ENCODE measurements around the gene CDC45. TPM values are rescaled to one million over a fixed set of nuclear protein-coding genes. Genes with fewer than 3 reads are reported as not detected.

Gene CDC45
- total and polyA plus RNA-seq, 2 donors (not counting 1 experiment from before 2014, with no cell fraction given), result 3.8 to 12.0 TPM

DNA sequence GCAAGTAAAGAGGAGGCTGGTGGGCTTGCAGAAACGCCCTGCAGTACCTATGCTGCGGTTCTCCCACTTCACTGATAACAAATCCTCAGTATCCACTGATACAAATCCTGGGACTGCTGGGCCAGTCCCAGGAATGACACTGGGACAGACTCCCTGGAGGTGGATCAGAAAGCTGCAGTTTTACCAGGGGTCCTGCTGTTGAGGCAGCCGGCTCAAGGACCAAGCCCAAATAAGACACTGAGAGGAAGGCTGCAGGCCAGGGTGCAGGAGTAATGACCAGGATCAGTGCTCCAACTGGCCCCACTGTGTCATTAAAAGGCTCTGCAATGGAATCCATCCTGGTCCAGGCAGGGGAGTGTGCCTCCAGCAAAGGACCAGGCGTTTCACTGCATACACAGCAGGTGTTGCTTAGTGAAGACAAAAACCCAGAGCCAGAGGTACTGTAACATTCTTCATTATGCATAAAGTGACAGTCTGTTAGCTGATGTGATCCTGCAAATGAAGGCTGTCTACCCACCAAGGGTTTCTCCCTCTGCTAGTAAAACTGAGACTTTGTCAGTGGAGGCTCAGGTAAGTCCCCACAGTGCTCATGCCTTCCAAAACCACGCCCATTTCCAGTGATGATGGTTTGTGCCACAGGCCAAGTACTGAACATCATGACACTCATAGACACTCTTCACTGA is 30.8 kb upstream of the CDC45 start:
- DNase-seq (ENCODE audit: low read depth in 2 of 2), result no peak
- Histone ChIP-seq H3K79me2 (ENCODE audit: control insufficient read depth, insufficient read depth, low read length) (peaks cover 18% of the 10 kb centered on the region), H3K27ac (ENCODE audit: insufficient read depth, low read length) (no peak overlapping the region), H3K9ac (ENCODE audit: insufficient read depth, low read length) (no peak overlapping the region), H3K4me2 (ENCODE audit: extremely low read depth, insufficient read depth, low read length) (peak overlapping the region; percentile 99), H3K9me3 (ENCODE audit: control insufficient read depth, insufficient read depth, low read depth, low read length) (no peaks in the 10 kb centered on the region), H2AFZ (ENCODE audit: low read length) (no peak overlapping the region), H3K4me1 (ENCODE audit: control insufficient read depth, extremely low read depth, insufficient read depth, low read length) (peaks cover 2% of the 10 kb centered on the region), H3K36me3 (ENCODE audit: control insufficient read depth, insufficient read depth, low read length) (peaks cover 7% of the 10 kb centered on the region), H4K20me1 (ENCODE audit: control insufficient read depth, extremely low read depth, insufficient read depth, low read length) (no peaks in the 10 kb centered on the region), H3K4me3 (replicated peaks in 1 of 4; ENCODE audit: control extremely low read depth in 1 of 4, insufficient read depth in 1 of 4, low read depth in 3 of 4, low read length in 4 of 4) (peak overlapping the region in 1 of 4 experiments; percentile 80), H3K27me3 (ENCODE audit: control insufficient read depth, insufficient read depth, low read length) (no peaks in the 10 kb centered on the region)
- TF ChIP-seq, protein P1, sequence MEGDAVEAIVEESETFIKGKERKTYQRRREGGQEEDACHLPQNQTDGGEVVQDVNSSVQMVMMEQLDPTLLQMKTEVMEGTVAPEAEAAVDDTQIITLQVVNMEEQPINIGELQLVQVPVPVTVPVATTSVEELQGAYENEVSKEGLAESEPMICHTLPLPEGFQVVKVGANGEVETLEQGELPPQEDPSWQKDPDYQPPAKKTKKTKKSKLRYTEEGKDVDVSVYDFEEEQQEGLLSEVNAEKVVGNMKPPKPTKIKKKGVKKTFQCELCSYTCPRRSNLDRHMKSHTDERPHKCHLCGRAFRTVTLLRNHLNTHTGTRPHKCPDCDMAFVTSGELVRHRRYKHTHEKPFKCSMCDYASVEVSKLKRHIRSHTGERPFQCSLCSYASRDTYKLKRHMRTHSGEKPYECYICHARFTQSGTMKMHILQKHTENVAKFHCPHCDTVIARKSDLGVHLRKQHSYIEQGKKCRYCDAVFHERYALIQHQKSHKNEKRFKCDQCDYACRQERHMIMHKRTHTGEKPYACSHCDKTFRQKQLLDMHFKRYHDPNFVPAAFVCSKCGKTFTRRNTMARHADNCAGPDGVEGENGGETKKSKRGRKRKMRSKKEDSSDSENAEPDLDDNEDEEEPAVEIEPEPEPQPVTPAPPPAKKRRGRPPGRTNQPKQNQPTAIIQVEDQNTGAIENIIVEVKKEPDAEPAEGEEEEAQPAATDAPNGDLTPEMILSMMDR (conservative IDR thresholded peaks at IDR 0.05 in 1 of 2, IDR thresholded peaks at IDR 0.05 in 1 of 2; ENCODE audit: low read depth in 1 of 2, low read length in 2 of 2), result no peak
- no peak for TF ChIP-seq EZH2 (IDR thresholded peaks at IDR 0.05; ENCODE audit: low read length, missing control alignments)

DNA sequence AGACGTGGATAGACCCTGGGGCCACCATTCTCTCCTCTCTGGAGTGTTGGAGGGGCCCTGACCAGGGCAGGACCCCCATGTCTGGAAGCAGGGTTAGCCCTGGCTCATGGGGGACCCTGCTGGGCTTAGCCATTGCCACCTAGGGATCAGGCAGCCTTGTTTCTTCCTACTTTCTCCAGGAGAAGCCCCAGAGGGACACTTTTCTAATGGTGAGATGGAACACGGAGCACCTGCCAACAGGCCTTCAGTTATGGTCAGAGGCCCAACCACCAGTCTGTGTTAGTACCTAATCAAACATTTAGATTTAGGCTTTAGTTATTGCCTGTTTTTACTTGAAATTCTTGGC is 30.3 kb upstream of the CDC45 start:
- H3K79me2 ChIP-seq (ENCODE audit: control insufficient read depth, insufficient read depth, low read length), result peaks cover 16% of the 10 kb centered on the region
- H3K36me3 ChIP-seq (ENCODE audit: control insufficient read depth, insufficient read depth, low read length), result peaks cover 7% of the 10 kb centered on the region

DNA sequence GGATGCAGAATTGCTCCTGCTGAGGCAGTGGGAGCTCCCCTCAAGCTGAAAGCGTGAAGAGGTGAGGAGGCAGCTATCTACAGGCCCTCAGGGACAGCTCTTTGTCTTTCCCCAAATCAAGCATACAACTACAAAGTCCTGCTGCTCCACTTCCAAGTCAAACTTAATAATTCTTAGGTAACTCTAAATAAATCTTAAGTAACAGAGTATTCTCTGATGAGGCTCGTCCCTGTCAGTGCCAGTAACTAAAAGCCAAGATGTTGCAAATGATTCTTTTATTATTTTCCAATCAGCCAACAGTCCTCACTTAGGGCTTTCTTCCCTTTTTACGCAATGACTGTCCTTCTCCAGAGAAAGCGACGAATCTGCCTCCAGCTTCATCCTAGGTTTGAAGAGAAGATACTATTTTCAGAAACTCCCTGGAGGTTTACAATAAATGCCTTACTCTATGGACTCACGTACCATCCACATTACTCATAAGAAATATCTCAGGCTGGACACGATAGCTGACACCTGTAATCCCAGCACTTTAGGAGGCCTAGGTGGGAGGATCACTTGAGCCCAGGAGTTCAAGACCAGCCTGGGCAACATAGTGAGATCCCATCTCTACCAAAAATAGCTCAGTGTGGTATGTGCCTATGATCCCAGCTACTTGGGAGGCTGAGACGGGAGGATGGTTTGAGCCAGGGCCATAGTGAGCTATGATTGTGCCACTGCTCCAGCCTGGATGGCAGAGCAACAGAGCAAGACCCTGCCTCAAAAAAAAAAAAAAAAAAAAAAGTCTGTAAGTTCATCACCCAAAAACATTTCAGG is 29.2 kb upstream of the CDC45 start:
- H2AFZ ChIP-seq (ENCODE audit: low read length), result no peak overlapping the region
- no peaks in the 10 kb centered on the region for H3K27me3 ChIP-seq (ENCODE audit: control insufficient read depth, insufficient read depth, low read length)
- H3K9me3 ChIP-seq (ENCODE audit: control insufficient read depth, insufficient read depth, low read depth, low read length), result no peaks in the 10 kb centered on the region
- H3K27ac ChIP-seq (ENCODE audit: insufficient read depth, low read length), result no peak overlapping the region
- peaks cover 2% of the 10 kb centered on the region for H3K4me1 ChIP-seq (ENCODE audit: control insufficient read depth, extremely low read depth, insufficient read depth, low read length)
- H3K4me2 ChIP-seq (ENCODE audit: extremely low read depth, insufficient read depth, low read length), result no peak overlapping the region
- H4K20me1 ChIP-seq (ENCODE audit: control insufficient read depth, extremely low read depth, insufficient read depth, low read length), result no peaks in the 10 kb centered on the region
- no peak overlapping the region for H3K9ac ChIP-seq (ENCODE audit: insufficient read depth, low read length)
- peaks cover 11% of the 10 kb centered on the region for H3K79me2 ChIP-seq (ENCODE audit: control insufficient read depth, insufficient read depth, low read length)
- peaks cover 11% of the 10 kb centered on the region for H3K36me3 ChIP-seq (ENCODE audit: control insufficient read depth, insufficient read depth, low read length)
- no peak for TF ChIP-seq EZH2 (IDR thresholded peaks at IDR 0.05; ENCODE audit: low read length, missing control alignments)
- TF ChIP-seq, protein P1 (conservative IDR thresholded peaks at IDR 0.05 in 1 of 2, IDR thresholded peaks at IDR 0.05 in 1 of 2; ENCODE audit: low read depth in 1 of 2, low read length in 2 of 2), result no peak
- DNase-seq (ENCODE audit: low read depth in 2 of 2), result no peak
- no peak overlapping the region for H3K4me3 ChIP-seq (replicated peaks in 1 of 4; ENCODE audit: control extremely low read depth in 1 of 4, insufficient read depth in 1 of 4, low read depth in 3 of 4, low read length in 4 of 4)

More for the DNA sequence above, 30.3 kb upstream of the CDC45 start:
- TF ChIP-seq, protein P1 (conservative IDR thresholded peaks at IDR 0.05 in 1 of 2, IDR thresholded peaks at IDR 0.05 in 1 of 2; ENCODE audit: low read depth in 1 of 2, low read length in 2 of 2), result no peak
- no peak for TF ChIP-seq EZH2 (IDR thresholded peaks at IDR 0.05; ENCODE audit: low read length, missing control alignments)
- Histone ChIP-seq H3K4me2 (ENCODE audit: extremely low read depth, insufficient read depth, low read length) (no peak overlapping the region), H3K27ac (ENCODE audit: insufficient read depth, low read length) (no peak overlapping the region), H3K4me1 (ENCODE audit: control insufficient read depth, extremely low read depth, insufficient read depth, low read length) (peaks cover 2% of the 10 kb centered on the region), H3K9me3 (ENCODE audit: control insufficient read depth, insufficient read depth, low read depth, low read length) (no peaks in the 10 kb centered on the region), H3K27me3 (ENCODE audit: control insufficient read depth, insufficient read depth, low read length) (no peaks in the 10 kb centered on the region), H2AFZ (ENCODE audit: low read length) (no peak overlapping the region), H3K9ac (ENCODE audit: insufficient read depth, low read length) (no peak overlapping the region), H3K4me3 (replicated peaks in 1 of 4; ENCODE audit: control extremely low read depth in 1 of 4, insufficient read depth in 1 of 4, low read depth in 3 of 4, low read length in 4 of 4) (no peak overlapping the region), H4K20me1 (ENCODE audit: control insufficient read depth, extremely low read depth, insufficient read depth, low read length) (no peaks in the 10 kb centered on the region)
- no peak for DNase-seq (ENCODE audit: low read depth in 2 of 2)

All from fibroblast of lung (primary cell).